ENCODE data around the gene CCT8.

The CCT8 gene

GRCh38 chr21:29105218-29105617, 31.8 kb upstream of the CCT8 start:
- no peak for DNase-seq (ENCODE audit: extremely low spot score)
- CTCF ChIA-PET: interaction anchor here (0.8 to 4.3 kb wide), 11 partner anchors 9 to 272 kb away, joined by 3 to 30 read pairs (median 3); partner anchors contain the start of gene BACH1
- POLR2A ChIA-PET: no interaction called here

DNA sequence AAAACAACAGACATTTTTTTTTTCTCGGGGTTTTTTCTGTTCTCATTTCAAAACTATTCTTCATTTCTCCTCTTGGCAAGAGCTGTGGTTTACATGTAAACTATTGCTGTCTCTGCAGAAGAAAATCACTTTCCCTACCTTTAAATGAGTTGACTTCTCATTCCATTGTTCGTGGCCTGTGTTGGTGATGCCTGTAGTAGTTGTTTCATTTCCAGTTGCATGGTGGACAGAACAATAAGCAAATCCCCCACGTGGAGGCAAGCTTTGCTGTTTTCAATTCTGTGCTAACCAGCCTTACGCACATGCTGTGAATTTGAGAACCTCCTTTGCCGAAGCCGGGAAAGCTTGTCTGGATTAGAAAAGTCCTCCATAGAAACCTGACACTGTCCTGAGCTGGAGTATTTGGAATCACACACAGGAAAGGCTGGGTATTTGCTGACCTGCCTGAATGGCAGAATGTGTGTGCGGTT, 30.8 kb upstream of the CCT8 start:
- DNase-seq (ENCODE audit: extremely low spot score): peak; percentile 34

More at GRCh38 chr21:29105218-29105617, 31.8 kb upstream of the CCT8 start:
- no peak for TF ChIP-seq CTCF (IDR thresholded peaks at IDR 0.05; ENCODE audit: control extremely low read depth, extremely low read depth, low read depth, missing control alignments)

DNA sequence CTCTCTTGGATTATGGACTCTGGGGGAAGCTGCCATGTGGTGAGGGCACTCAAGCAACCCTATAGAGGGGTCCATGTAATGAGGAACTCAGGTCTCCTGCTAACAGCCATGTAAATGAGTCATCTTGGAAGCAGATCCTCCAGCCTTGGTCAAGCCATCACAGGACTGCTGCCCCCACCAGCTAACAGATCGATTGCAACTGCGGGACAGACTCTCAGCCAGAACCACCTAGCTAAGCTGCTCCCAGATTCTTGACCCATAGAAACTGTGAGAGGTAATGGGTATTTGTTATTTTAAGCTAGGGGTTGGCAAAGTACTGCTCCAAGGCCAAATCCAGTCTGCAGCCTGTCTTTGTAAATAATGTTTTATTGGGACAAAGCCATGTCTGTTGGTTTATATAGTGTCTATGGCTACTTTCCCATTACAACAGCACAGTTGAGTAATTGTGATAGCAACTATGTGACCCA, 29.4 kb upstream of the CCT8 start:
- ChIA-PET CTCF (interaction anchor here (1.0 to 4.3 kb wide), 4 partner anchors 13 to 273 kb away, joined by 3 to 30 read pairs (median 5); no protein-coding TSS in a partner anchor), POLR2A (no interaction called here)
- TF ChIP-seq CTCF (IDR thresholded peaks at IDR 0.05; ENCODE audit: control extremely low read depth, extremely low read depth, low read depth, missing control alignments): no peak
- DNase-seq (ENCODE audit: extremely low spot score): no peak

More for the DNA sequence above, 30.8 kb upstream of the CCT8 start:
- no peak for TF ChIP-seq CTCF (IDR thresholded peaks at IDR 0.05; ENCODE audit: control extremely low read depth, extremely low read depth, low read depth, missing control alignments)
- ChIA-PET CTCF (interaction anchor here (1.0 to 4.3 kb wide), 9 partner anchors 8 to 273 kb away, joined by 3 to 30 read pairs (median 4); partner anchors contain the start of gene BACH1), POLR2A (no interaction called here)

DNA sequence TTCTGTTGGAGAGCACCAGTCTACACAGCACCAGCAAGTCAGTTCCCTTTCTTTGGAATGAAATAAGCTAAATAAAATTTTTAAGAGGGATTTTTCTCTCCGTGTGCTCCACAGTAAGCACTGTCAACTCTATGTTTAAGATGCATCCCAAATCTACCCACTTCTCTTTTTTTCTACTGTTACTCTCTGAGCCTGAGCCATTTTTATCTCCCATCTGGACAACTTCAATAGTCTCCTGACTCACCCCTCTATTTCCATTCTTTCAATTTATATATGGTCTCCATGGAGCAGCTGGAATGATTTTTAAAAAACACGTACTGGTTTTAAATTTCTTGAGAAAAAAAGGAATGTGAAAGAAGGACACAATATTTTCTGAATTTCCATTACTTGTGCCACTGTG, 24.7 kb upstream of the CCT8 start:
- CTCF ChIA-PET: interaction anchor here (1.0 to 2.6 kb wide), 9 partner anchors 8 to 279 kb away, joined by 3 to 12 read pairs (median 4); no protein-coding TSS in a partner anchor
- POLR2A ChIA-PET: no interaction called here
- no peak for TF ChIP-seq CTCF (IDR thresholded peaks at IDR 0.05; ENCODE audit: control extremely low read depth, extremely low read depth, low read depth, missing control alignments)
- DNase-seq (ENCODE audit: extremely low spot score): no peak

GRCh38 chr21:29096218-29097015, 23.0 kb upstream of the CCT8 start:
- no peak for DNase-seq (ENCODE audit: extremely low spot score)
- CTCF ChIA-PET: interaction anchor here (0.9 to 2.8 kb wide), 6 partner anchors 9 to 280 kb away, joined by 3 to 20 read pairs (median 4); no protein-coding TSS in a partner anchor
- TF ChIP-seq CTCF (IDR thresholded peaks at IDR 0.05; ENCODE audit: control extremely low read depth, extremely low read depth, low read depth, missing control alignments): no peak
- POLR2A ChIA-PET: no interaction called here

GRCh38 chr21:29092102-29092959, 18.9 kb upstream of the CCT8 start:
- no peak for TF ChIP-seq CTCF (IDR thresholded peaks at IDR 0.05; ENCODE audit: control extremely low read depth, extremely low read depth, low read depth, missing control alignments)
- CTCF ChIA-PET: interaction anchor here (0.9 to 5.8 kb wide), 6 partner anchors 14 to 284 kb away, joined by 3 to 48 read pairs (median 6); no protein-coding TSS in a partner anchor
- POLR2A ChIA-PET: no interaction called here
- DNase-seq (ENCODE audit: extremely low spot score): no peak
